ENCODE data around the gene TREM2.

- TF ChIP-seq, protein P1, sequence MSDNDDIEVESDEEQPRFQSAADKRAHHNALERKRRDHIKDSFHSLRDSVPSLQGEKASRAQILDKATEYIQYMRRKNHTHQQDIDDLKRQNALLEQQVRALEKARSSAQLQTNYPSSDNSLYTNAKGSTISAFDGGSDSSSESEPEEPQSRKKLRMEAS (IDR thresholded peaks at IDR 0.05; ENCODE audit: low read depth, low read length), result no peak
- TF ChIP-seq CTCF (IDR thresholded peaks at IDR 0.05 in 2 of 3, conservative IDR thresholded peaks at IDR 0.05 in 1 of 3; ENCODE audit: control insufficient read depth in 2 of 3, extremely low read depth in 1 of 3, insufficient read depth in 1 of 3, low read depth in 3 of 3, low read length in 3 of 3), result no peak
- TF ChIP-seq POLR2A (IDR thresholded peaks at IDR 0.05; ENCODE audit: low read depth, low read length), result no peak
- no peak for TF ChIP-seq USF2 (IDR thresholded peaks at IDR 0.05; ENCODE audit: borderline replicate concordance, low read depth, low read length)
- TF ChIP-seq, protein P2, sequence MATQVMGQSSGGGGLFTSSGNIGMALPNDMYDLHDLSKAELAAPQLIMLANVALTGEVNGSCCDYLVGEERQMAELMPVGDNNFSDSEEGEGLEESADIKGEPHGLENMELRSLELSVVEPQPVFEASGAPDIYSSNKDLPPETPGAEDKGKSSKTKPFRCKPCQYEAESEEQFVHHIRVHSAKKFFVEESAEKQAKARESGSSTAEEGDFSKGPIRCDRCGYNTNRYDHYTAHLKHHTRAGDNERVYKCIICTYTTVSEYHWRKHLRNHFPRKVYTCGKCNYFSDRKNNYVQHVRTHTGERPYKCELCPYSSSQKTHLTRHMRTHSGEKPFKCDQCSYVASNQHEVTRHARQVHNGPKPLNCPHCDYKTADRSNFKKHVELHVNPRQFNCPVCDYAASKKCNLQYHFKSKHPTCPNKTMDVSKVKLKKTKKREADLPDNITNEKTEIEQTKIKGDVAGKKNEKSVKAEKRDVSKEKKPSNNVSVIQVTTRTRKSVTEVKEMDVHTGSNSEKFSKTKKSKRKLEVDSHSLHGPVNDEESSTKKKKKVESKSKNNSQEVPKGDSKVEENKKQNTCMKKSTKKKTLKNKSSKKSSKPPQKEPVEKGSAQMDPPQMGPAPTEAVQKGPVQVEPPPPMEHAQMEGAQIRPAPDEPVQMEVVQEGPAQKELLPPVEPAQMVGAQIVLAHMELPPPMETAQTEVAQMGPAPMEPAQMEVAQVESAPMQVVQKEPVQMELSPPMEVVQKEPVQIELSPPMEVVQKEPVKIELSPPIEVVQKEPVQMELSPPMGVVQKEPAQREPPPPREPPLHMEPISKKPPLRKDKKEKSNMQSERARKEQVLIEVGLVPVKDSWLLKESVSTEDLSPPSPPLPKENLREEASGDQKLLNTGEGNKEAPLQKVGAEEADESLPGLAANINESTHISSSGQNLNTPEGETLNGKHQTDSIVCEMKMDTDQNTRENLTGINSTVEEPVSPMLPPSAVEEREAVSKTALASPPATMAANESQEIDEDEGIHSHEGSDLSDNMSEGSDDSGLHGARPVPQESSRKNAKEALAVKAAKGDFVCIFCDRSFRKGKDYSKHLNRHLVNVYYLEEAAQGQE (IDR thresholded peaks at IDR 0.05; ENCODE audit: low read depth, low read length), result no peak
- no peak for TF ChIP-seq SRF (IDR thresholded peaks at IDR 0.05; ENCODE audit: low read depth in 2 of 2, low read length in 2 of 2)
- TF ChIP-seq CBFB (IDR thresholded peaks at IDR 0.05; ENCODE audit: low read depth), result no peak
Observed at GRCh38 chr6:41190791-41191190, 27.9 kb upstream of the TREM2 start.
